Lung (tissue), 12 donors: ENCODE data around the gene TRIM14. TPM values are rescaled to one million over a fixed set of nuclear protein-coding genes. Genes with fewer than 3 reads are reported as not detected.
"Not testable (repeated sequence)": the region's sequence is repeated elsewhere in the genome, so short reads cannot be mapped to it uniquely, and the experiment has no call there.

ENCODE experiments used
- ATAC-seq: fragments of 200-7000 bp; cut with Tn5 transposase; one replicate; pipeline ENCODE4 v1.9.1; 2020; ENCODE audit warnings: moderate number of reproducible peaks; ENCODE audit not compliant: insufficient read depth, low FRiP score
- DNase-seq, 3 donors: peaks; one replicate each; pipeline ENCODE4 v3.0.0-alpha.2; 2013 to 2017
- H3K27ac ChIP-seq, 2 donors: one replicate each; pipeline ENCODE4 v1.5.1; 2013; ENCODE audit warnings: mild to moderate bottlenecking in 2 of 2, moderate library complexity in 2 of 2, control low read depth in 1 of 2, inconsistent platforms in 1 of 2, low read depth in 1 of 2, low read length in 1 of 2
- H3K27me3 ChIP-seq, 3 donors: one replicate each; pipeline ENCODE4 v1.5.1; 2013; ENCODE audit warnings: low read length in 2 of 3; ENCODE audit not compliant: control insufficient read depth in 3 of 3, insufficient read depth in 3 of 3
- H3K36me3 ChIP-seq, 4 donors: one replicate each; pipeline ENCODE4 v1.5.1; 2013; ENCODE audit warnings: low read length in 4 of 4, mild to moderate bottlenecking in 1 of 4, moderate library complexity in 1 of 4; ENCODE audit not compliant: control insufficient read depth in 4 of 4, insufficient read depth in 4 of 4
- H3K4me1 ChIP-seq, 5 donors: one replicate each; pipeline ENCODE4 v1.5.1; 2013; ENCODE audit warnings: low read length in 5 of 5, mild to moderate bottlenecking in 2 of 5, moderate library complexity in 1 of 5; ENCODE audit not compliant: control insufficient read depth in 5 of 5, insufficient read depth in 5 of 5
- H3K4me3 ChIP-seq: one replicate; pipeline ENCODE4 v1.5.1; 2013; ENCODE audit warnings: mild to moderate bottlenecking, control low read depth, moderate library complexity
- H3K9ac ChIP-seq, 2 donors: one replicate each; pipeline ENCODE4 v1.5.1; 2013; ENCODE audit warnings: low read length in 2 of 2, control low read depth in 1 of 2; ENCODE audit not compliant: insufficient read depth in 1 of 2
- H3K9me3 ChIP-seq, 4 donors: one replicate each; pipeline ENCODE4 v1.5.1; 2013; ENCODE audit warnings: low read length in 3 of 4, mild to moderate bottlenecking in 1 of 4, moderate library complexity in 1 of 4; ENCODE audit not compliant: control insufficient read depth in 4 of 4, insufficient read depth in 3 of 4
- WGBS, 2 donors: extraction: QIAGEN DNeasy Blood & Tissue Kit; methylation state at CpG; one replicate each; pipeline ENCODE4 v1.1.7; 2013; 5-methylcytosine and 5-hydroxymethylcytosine counted together
- polyA plus RNA-seq, 2 donors: library from polyadenylated mRNA; stranded (reverse); fragments of 200-250 nt; gene quantifications; one replicate each; pipeline ENCODE4 v1.2.1, GENCODE V29; 2013
- total RNA-seq, 2 donors: library from RNA; depleted of rRNA in 1 of 2; stranded (reverse); fragments of >200 nt in 1 of 2; gene quantifications; one replicate each; pipeline ENCODE4 v1.2.1, GENCODE V29; 2014 to 2021
- TF ChIP-seq, protein P1 (sequence below): IDR thresholded peaks from 2 replicates; pipeline ENCODE4 v1.5.1; 2012; ENCODE audit warnings: mild to moderate bottlenecking; ENCODE audit errors: control extremely low read depth, extremely low read depth
- donor health status: control.
- donor health status: control.
- donor health status: Bipolar disorder and iron deficiency.
- donor health status: healthy.
- donor health status: DM: yes; HTN: yes; CAD: no.

Gene TRIM14
- total and polyA plus RNA-seq, 4 donors, result 5.0 to 42.7 (median 12.1) TPM

DNA sequence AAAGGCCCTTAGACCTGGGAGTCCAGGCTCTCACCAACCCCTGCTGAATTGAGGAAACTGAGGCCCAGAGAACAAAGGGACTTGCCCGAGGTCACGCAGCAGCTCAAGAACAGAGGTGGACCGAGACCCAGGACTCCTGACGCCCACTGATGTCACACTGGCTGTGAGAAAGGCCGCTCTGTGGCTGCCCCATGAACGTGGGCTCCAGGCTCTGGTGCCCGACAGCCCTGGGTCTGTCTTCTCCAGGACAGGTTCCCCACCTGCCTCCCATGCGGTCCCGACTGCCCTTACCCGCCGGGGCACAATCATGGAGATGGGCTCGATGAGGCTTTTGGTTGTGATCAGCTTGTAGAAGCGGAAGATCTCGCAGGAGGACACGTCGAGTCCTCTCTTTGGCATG is 9.3 kb upstream of the TRIM14 start:
- Histone ChIP-seq H3K9me3 (no peaks in the 10 kb centered on the region), H3K27me3 (no peaks in the 10 kb centered on the region), H3K4me1 (no peaks in the 10 kb centered on the region), H3K36me3 (peaks cover 0 to 17% (median 0%) of the 10 kb centered on the region in 4 donors), H3K9ac (no peak overlapping the region), H3K4me3 (no peak overlapping the region), H3K27ac (no peak overlapping the region)
- TF ChIP-seq, protein P1, sequence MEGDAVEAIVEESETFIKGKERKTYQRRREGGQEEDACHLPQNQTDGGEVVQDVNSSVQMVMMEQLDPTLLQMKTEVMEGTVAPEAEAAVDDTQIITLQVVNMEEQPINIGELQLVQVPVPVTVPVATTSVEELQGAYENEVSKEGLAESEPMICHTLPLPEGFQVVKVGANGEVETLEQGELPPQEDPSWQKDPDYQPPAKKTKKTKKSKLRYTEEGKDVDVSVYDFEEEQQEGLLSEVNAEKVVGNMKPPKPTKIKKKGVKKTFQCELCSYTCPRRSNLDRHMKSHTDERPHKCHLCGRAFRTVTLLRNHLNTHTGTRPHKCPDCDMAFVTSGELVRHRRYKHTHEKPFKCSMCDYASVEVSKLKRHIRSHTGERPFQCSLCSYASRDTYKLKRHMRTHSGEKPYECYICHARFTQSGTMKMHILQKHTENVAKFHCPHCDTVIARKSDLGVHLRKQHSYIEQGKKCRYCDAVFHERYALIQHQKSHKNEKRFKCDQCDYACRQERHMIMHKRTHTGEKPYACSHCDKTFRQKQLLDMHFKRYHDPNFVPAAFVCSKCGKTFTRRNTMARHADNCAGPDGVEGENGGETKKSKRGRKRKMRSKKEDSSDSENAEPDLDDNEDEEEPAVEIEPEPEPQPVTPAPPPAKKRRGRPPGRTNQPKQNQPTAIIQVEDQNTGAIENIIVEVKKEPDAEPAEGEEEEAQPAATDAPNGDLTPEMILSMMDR, result no peak
- DNase-seq (no peak), ATAC-seq (no peak)
- 98% methylated on average over 16 of the region's 16 CpGs for WGBS, 2 donors

DNA sequence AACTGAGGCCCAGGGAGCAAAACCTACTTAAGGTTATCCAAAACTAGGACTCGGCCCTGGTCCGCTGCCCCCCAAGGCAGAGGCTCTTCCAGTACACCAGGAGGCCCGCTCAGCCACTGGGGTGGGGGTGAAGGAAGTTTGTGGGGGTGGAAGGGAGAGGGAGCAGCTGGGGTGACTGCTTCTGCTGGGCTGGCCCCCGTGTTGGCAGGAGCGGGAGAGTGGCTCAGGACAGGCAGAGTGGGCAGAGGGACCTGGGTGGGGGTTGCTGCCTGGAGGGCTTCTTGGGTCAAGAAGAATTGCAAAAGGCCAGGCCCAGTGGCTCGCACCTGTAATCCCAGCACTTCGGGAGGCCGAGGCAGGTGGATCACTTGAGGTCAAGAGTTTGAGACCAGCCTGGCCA is 8.2 kb upstream of the TRIM14 start:
- Histone ChIP-seq H3K27ac (no peak overlapping the region), H3K9me3 (no peaks in the 10 kb centered on the region), H3K36me3 (peaks cover 0 to 17% (median 0%) of the 10 kb centered on the region in 4 donors), H3K4me1 (no peaks in the 10 kb centered on the region), H3K4me3 (no peak overlapping the region), H3K9ac (no peak overlapping the region), H3K27me3 (no peaks in the 10 kb centered on the region)
- DNase-seq (no peak), ATAC-seq (no peak)
- TF ChIP-seq, protein P1, result no peak
- 95 to 98% methylated on average over 8 of the region's 8 CpGs for WGBS, 2 donors

DNA sequence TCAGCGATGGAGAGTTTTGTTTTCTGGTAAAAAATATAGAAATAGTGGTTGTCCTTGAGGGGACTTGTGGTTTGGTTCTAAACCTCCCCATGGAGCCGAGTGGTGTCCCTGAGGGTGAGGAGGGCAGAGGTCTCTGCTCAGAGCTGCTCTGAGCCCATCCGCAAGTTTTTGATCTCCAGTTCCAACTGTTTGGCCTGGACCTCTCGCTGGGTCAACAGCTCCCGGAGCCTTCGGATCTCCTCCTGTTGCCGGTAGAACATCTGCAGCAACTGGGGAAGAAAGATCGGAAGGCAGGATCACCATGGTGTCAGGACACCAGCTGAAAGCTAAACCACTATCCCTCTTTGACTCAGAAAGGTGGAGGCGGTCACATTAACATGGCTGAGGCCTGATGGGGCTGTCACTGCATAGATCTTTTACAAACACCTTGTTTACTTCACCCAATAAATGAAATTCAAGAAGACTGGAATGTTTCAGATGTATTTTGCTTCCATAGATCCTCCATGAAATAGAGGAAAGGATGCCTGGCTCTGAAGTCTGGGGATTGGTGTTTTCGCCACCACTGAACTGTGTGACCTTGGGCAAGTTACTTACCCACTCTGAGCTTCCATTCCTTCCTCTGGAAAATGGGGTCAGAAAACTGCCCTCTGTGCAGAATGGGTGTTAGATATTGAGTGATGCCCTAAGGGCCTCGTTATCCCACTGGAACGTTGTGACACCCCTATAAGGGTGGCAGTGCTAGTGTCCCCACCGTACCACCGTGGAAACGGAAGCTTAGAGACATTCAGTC is 5.8 kb upstream of the TRIM14 start:
- TF ChIP-seq, protein P1, result no peak
- H3K27ac ChIP-seq, result no peak overlapping the region
- no peaks in the 10 kb centered on the region for H3K27me3 ChIP-seq
- H3K4me3 ChIP-seq, result no peak overlapping the region
- H3K9me3 ChIP-seq, result no peaks in the 10 kb centered on the region
- 94 to 95% methylated on average over 15 of the region's 15 CpGs for WGBS, 2 donors
- H3K36me3 ChIP-seq, result peaks cover 0 to 14% (median 0%) of the 10 kb centered on the region in 4 donors
- DNase-seq, result no peak
- peaks cover 0 to 5% (median 0%) of the 10 kb centered on the region in 5 donors for H3K4me1 ChIP-seq
- no peak overlapping the region for H3K9ac ChIP-seq
- ATAC-seq, result no peak

DNA sequence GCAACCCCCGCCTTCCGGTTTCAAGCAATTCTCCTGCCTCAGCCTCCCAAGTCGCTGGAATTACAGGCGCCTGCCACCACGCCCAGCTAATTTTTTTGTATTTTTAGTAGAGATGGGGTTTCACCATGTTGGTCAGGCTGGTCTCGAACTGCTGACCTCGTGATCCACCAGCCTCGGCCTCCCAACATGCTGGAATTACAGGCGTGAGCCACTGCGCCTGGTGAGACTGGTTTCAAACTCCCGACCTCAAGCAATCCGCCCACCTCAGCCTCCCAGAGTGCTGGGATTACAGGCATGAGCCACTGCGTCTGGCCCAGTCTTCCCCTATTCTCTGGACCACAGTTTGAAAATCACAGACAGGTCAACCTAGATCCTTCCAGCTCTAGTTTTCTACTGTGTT is 5.1 kb upstream of the TRIM14 start:
- H3K36me3 ChIP-seq, result peaks cover 0 to 14% (median 0%) of the 10 kb centered on the region in 4 donors
- not testable (repeated sequence) for H3K27ac ChIP-seq, H3K27me3 ChIP-seq, H3K4me3 ChIP-seq, ATAC-seq, H3K9ac ChIP-seq, H3K9me3 ChIP-seq, DNase-seq, H3K4me1 ChIP-seq
- WGBS, 2 donors, result 94 to 96% methylated on average over 13 of the region's 13 CpGs
